Testis (tissue), 2 donors: Measurements from ENCODE around the gene FARP2.

Source experiments
- POLR2A ChIP-seq: fragments of 450-650 bp; IDR thresholded peaks from one replicate; pipeline ENCODE4 v1.6.1; 2017; ENCODE audit warnings: antibody characterized with exemption, mild to moderate bottlenecking, moderate library complexity
- TF ChIP-seq, protein P1 (sequence below), 3 experiments: fragments of 450-650 bp in 2 of 3; fragments of 200-600 bp in 1 of 3; sonication (generic) in 1 of 3; IDR thresholded peaks; one replicate each; pipeline ENCODE4 v1.5.1; 2016 to 2019; ENCODE audit warnings: antibody characterized with exemption in 3 of 3, mild to moderate bottlenecking in 2 of 3, moderate library complexity in 1 of 3

DNA sequence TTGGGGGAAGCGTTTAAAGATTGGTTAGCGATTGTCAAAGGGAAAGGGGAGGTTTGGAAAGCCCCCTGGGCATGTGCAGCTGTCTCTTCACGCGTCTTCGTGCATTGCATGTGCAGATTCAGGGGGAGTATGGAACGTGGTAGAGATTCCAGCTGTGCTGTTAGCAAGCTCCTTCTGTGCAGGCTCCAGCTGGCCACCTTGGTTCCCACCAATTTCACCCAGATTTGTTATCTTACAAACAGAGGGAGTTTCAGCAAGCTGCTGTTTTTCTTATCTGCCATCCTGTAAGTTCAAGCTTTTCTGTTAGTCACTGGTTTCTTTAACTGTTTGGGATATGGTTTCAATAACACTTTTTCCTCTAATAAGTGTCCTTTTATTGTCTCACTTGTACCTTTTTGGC lies 30.4 kb downstream of the FARP2 start:
- TF ChIP-seq, protein P1, sequence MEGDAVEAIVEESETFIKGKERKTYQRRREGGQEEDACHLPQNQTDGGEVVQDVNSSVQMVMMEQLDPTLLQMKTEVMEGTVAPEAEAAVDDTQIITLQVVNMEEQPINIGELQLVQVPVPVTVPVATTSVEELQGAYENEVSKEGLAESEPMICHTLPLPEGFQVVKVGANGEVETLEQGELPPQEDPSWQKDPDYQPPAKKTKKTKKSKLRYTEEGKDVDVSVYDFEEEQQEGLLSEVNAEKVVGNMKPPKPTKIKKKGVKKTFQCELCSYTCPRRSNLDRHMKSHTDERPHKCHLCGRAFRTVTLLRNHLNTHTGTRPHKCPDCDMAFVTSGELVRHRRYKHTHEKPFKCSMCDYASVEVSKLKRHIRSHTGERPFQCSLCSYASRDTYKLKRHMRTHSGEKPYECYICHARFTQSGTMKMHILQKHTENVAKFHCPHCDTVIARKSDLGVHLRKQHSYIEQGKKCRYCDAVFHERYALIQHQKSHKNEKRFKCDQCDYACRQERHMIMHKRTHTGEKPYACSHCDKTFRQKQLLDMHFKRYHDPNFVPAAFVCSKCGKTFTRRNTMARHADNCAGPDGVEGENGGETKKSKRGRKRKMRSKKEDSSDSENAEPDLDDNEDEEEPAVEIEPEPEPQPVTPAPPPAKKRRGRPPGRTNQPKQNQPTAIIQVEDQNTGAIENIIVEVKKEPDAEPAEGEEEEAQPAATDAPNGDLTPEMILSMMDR (IDR thresholded peaks at IDR 0.05), result no peak
- no peak for TF ChIP-seq POLR2A
